Upper lobe of left lung (tissue), 6 donors: ENCODE measurements around the gene ZNF319. TPM values are rescaled to one million over a fixed set of nuclear protein-coding genes. Genes with fewer than 3 reads are reported as not detected.

Experiments used
- ATAC-seq, 2 donors: fragments of 200-7000 bp; cut with Tn5 transposase; one replicate each; pipeline ENCODE4 v1.9.1; 2022; ENCODE audit warnings: mild to moderate bottlenecking in 2 of 2, moderate library complexity in 2 of 2; ENCODE audit not compliant: low FRiP score in 2 of 2
- DNase-seq, 2 donors: peaks; one replicate each; pipeline ENCODE4 v3.0.0-alpha.2; 2019 to 2020
- H3K27ac ChIP-seq, 4 donors: fragments of 200-600 bp; sonication (generic); one replicate each; pipeline ENCODE4 v1.5.1; 2016 to 2019
- H3K27me3 ChIP-seq, 4 donors: fragments of 200-600 bp; sonication (generic); one replicate each; pipeline ENCODE4 v1.5.1; 2017 to 2019
- H3K36me3 ChIP-seq, 4 donors: fragments of 200-600 bp; sonication (generic); one replicate each; pipeline ENCODE4 v1.5.1; 2016 to 2019
- H3K4me1 ChIP-seq, 4 donors: fragments of 200-600 bp; sonication (generic); one replicate each; pipeline ENCODE4 v1.5.1; 2018 to 2019
- H3K4me3 ChIP-seq, 4 donors: fragments of 200-600 bp; sonication (generic); one replicate each; pipeline ENCODE4 v1.5.1; 2017 to 2019; ENCODE audit warnings: mild to moderate bottlenecking in 2 of 4, moderate library complexity in 1 of 4
- H3K9me3 ChIP-seq, 4 donors: fragments of 200-600 bp; sonication (generic); one replicate each; pipeline ENCODE4 v1.5.1; 2018 to 2019
- CTCF ChIP-seq, 6 experiments: fragments of 450-650 bp in 4 of 6; fragments of 200-600 bp in 2 of 6; sonication (generic) in 2 of 6; IDR thresholded peaks; one replicate each; pipeline ENCODE4 v1.5.1; 2016 to 2019; ENCODE audit warnings: antibody characterized with exemption in 6 of 6
- EP300 ChIP-seq, 4 donors: sonication (generic); formaldehyde crosslinking; IDR thresholded peaks; one replicate each; pipeline ENCODE4 v1.5.1; 2017; ENCODE audit warnings: antibody characterized with exemption in 4 of 4, control low read depth in 2 of 4
- POLR2A ChIP-seq, 4 donors: fragments of 450-650 bp; IDR thresholded peaks; one replicate each; pipeline ENCODE4 v1.5.1; 2016 to 2017; ENCODE audit warnings: antibody characterized with exemption in 4 of 4, mild to moderate bottlenecking in 2 of 4
- POLR2AphosphoS5 ChIP-seq, 2 donors: sonication (generic); formaldehyde crosslinking; IDR thresholded peaks; one replicate each; pipeline ENCODE4 v1.5.1; 2017; ENCODE audit warnings: antibody characterized with exemption in 2 of 2
- WGBS, 2 donors: methylation state at CpG; one replicate each; pipeline ENCODE4 v1.1.5; 2017 to 2018; 5-methylcytosine and 5-hydroxymethylcytosine counted together
- total RNA-seq, 6 donors: library from RNA; depleted of rRNA in 4 of 6; stranded (reverse); fragments of >200 nt in 4 of 6; gene quantifications; one replicate each; pipeline versions ENCODE4 v1.1.0 to v1.2.1, GENCODE V29; 2016 to 2021
- donor health status: DM: no; HTN: no; CAD: no; lungs with moderate emphysema.
- donor health status: DM: no; HTN: yes; CAD: no; lungs with severe emphysema.

ZNF319 gene
- total RNA-seq, 6 donors from 2014 or later = 8.0 to 28.3 (median 13.3) TPM

- peak in 1 of 4 donors; percentile 25 for TF ChIP-seq POLR2A (IDR thresholded peaks at IDR 0.05)
- no peak for TF ChIP-seq EP300 (IDR thresholded peaks at IDR 0.05)
- ATAC-seq (no peak), DNase-seq (no peak)
- Histone ChIP-seq H3K9me3 (no peaks in the 10 kb centered on the region), H3K36me3 (peaks cover 13 to 51% (median 34%) of the 10 kb centered on the region in 4 donors), H3K27ac (peak overlapping the region; percentile 91 to 94 (median 92)), H3K27me3 (no peaks in the 10 kb centered on the region), H3K4me3 (peak overlapping the region; percentile 49 to 92 (median 76)), H3K4me1 (peaks cover 38 to 75% (median 46%) of the 10 kb centered on the region in 4 donors)
- WGBS, 2 donors = 0 to 16% methylated on average over 6 of the region's 6 CpGs
These were observed 1.0 kb downstream of the ZNF319 start for GRCh38 chr16:57999366-57999970.

GRCh38 chr16:57998992-57999365 lies 1.5 kb downstream of the ZNF319 start:
- no peak for DNase-seq
- peaks cover 13 to 52% (median 34%) of the 10 kb centered on the region in 4 donors for H3K36me3 ChIP-seq
- H3K9me3 ChIP-seq = no peaks in the 10 kb centered on the region
- peaks cover 43 to 79% (median 50%) of the 10 kb centered on the region in 4 donors for H3K4me1 ChIP-seq
- no peaks in the 10 kb centered on the region for H3K27me3 ChIP-seq
- no peak for TF ChIP-seq POLR2A (IDR thresholded peaks at IDR 0.05)
- no peak for TF ChIP-seq CTCF (IDR thresholded peaks at IDR 0.05)
- WGBS, 2 donors = 69 to 86% methylated on average over 3 of the region's 3 CpGs
- H3K27ac ChIP-seq = peak overlapping the region; percentile 91 to 94 (median 92)
- ATAC-seq = no peak
- peak overlapping the region in 2 of 4 donors; percentile 70 to 82 for H3K4me3 ChIP-seq

DNA sequence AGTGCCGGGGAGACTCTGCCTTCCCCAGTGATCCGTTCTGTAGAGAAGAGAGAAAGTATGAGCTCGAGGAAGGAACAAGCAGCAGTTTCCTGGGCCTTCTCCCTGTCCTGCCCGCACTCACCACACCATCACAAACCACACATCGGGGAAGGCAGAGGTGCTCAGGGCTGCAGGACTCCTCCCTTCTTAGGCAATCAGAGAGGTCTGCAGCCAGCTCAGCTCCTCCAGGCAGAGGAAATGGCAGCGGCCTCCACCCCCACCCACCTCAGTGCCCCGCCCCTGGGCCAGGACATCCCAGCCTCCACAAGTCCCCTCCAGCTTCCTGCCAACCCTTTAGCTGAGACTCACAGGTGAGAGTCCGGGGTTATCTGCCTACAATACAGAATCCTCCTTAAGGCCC lies 2.0 kb downstream of the ZNF319 start:
- DNase-seq (peak; percentile 82 to 87), ATAC-seq (peak in 1 of 2 donors; percentile 38)
- no peak for TF ChIP-seq CTCF (IDR thresholded peaks at IDR 0.05)
- no peak for TF ChIP-seq POLR2AphosphoS5 (IDR thresholded peaks at IDR 0.05)
- no peak for TF ChIP-seq EP300 (IDR thresholded peaks at IDR 0.05)
- no peak for TF ChIP-seq POLR2A (IDR thresholded peaks at IDR 0.05)
- 39 to 45% methylated on average over 5 to 7 of the region's 8 CpGs for WGBS, 2 donors
- Histone ChIP-seq H3K9me3 (no peaks in the 10 kb centered on the region), H3K4me1 (peaks cover 45 to 84% (median 55%) of the 10 kb centered on the region in 4 donors), H3K4me3 (no peak overlapping the region), H3K36me3 (peaks cover 13 to 54% (median 34%) of the 10 kb centered on the region in 4 donors), H3K27me3 (no peaks in the 10 kb centered on the region), H3K27ac (peak overlapping the region; percentile 91 to 94 (median 92))

GRCh38 chr16:57997528-57998265 lies 2.8 kb downstream of the ZNF319 start:
- no peak for ATAC-seq
- H3K27ac ChIP-seq = peak overlapping the region in 3 of 4 donors; percentile 91 to 94 (median 93)
- H3K27me3 ChIP-seq = no peaks in the 10 kb centered on the region
- no peaks in the 10 kb centered on the region for H3K9me3 ChIP-seq
- peak in 1 of 2 donors; percentile 81 for DNase-seq
- H3K4me1 ChIP-seq = peaks cover 52 to 84% (median 61%) of the 10 kb centered on the region in 4 donors
- TF ChIP-seq EP300 (IDR thresholded peaks at IDR 0.05) (no peak), CTCF (IDR thresholded peaks at IDR 0.05) (no peak), POLR2AphosphoS5 (IDR thresholded peaks at IDR 0.05) (no peak), POLR2A (IDR thresholded peaks at IDR 0.05) (no peak)
- WGBS, 2 donors = 93 to 95% methylated on average over 34 to 35 of the region's 36 CpGs
- no peak overlapping the region for H3K4me3 ChIP-seq
- H3K36me3 ChIP-seq = peaks cover 13 to 46% (median 29%) of the 10 kb centered on the region in 4 donors

- WGBS, 2 donors = 96% methylated on average over 14 to 35 of the region's 35 CpGs
- no peak for ATAC-seq
- Histone ChIP-seq H3K27me3 (no peaks in the 10 kb centered on the region), H3K36me3 (peaks cover 13 to 41% (median 27%) of the 10 kb centered on the region in 4 donors), H3K27ac (no peak overlapping the region), H3K9me3 (no peaks in the 10 kb centered on the region), H3K4me1 (peaks cover 52 to 80% (median 64%) of the 10 kb centered on the region in 4 donors), H3K4me3 (no peak overlapping the region)
- DNase-seq = peak in 1 of 2 donors; percentile 81
- TF ChIP-seq CTCF (IDR thresholded peaks at IDR 0.05) (no peak), POLR2AphosphoS5 (IDR thresholded peaks at IDR 0.05) (no peak), EP300 (IDR thresholded peaks at IDR 0.05) (no peak), POLR2A (IDR thresholded peaks at IDR 0.05) (no peak)
These were observed 3.3 kb downstream of the ZNF319 start for GRCh38 chr16:57997176-57997527.
